ENCODE measurements around the gene DTX3L. TPM values are rescaled to one million over a fixed set of nuclear protein-coding genes. Genes with fewer than 3 reads are reported as not detected.
A peak's percentile ranks its signal among the peaks of the same experiment; 100 is the strongest.

The DTX3L gene
- total and polyA plus RNA-seq, 2 of the 13 experiments (the other 11 are each of a cell fraction or from before 2014, with no cell fraction given), result 2.5 to 10.9 TPM

DNA sequence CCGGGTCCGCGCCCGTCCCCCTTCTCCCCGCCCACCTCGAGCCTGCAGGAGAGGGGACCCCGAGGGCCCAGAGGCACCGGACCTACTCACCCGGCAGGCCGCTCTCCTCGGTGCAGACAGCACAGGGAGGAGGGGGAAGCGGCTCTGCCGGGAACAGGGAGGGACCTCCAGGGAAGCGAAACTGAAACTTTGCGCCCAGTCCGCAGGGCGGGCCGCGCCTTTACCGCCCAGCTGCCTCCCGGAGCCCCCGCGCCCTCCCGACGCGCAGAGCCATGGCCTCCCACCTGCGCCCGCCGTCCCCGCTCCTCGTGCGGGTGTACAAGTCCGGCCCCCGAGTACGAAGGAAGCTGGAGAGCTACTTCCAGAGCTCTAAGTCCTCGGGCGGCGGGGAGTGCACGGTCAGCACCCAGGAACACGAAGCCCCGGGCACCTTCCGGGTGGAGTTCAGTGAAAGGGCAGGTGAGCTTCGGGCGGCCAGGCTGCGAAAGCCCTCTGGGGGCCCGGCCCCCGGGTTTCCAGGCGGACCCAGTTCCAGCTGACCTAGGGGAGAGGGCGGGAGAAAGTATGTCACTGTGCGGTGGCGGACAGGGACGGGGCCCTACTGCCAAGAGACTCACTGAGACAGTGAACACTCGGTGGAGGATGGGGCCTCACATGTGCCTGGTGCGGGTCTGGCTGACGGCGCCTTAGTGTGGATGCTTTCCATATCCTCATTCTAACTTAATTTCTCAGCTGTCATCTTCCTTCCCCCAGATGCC lies at the start of gene DTX3L, which contains the start of gene PARP9 (continued):
- TF ChIP-seq ZBTB49 (CRISPR knock-in tag; IDR thresholded peaks at IDR 0.05; ENCODE audit: borderline replicate concordance), result no peak
- 0 out of 2 replicates have a peak, but pooled peaks have one; percentile 34 for TF ChIP-seq XBP1 (CRISPR knock-in tag; IDR thresholded peaks at IDR 0.05)
- TF ChIP-seq YEATS4 (CRISPR knock-in tag; IDR thresholded peaks at IDR 0.05; ENCODE audit: borderline replicate concordance), result peak; percentile 77
- no peak for TF ChIP-seq NR2F1 (CRISPR knock-in tag; IDR thresholded peaks at IDR 0.05)
- TF ChIP-seq, protein P1, sequence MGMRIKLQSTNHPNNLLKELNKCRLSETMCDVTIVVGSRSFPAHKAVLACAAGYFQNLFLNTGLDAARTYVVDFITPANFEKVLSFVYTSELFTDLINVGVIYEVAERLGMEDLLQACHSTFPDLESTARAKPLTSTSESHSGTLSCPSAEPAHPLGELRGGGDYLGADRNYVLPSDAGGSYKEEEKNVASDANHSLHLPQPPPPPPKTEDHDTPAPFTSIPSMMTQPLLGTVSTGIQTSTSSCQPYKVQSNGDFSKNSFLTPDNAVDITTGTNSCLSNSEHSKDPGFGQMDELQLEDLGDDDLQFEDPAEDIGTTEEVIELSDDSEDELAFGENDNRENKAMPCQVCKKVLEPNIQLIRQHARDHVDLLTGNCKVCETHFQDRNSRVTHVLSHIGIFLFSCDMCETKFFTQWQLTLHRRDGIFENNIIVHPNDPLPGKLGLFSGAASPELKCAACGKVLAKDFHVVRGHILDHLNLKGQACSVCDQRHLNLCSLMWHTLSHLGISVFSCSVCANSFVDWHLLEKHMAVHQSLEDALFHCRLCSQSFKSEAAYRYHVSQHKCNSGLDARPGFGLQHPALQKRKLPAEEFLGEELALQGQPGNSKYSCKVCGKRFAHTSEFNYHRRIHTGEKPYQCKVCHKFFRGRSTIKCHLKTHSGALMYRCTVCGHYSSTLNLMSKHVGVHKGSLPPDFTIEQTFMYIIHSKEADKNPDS (CRISPR knock-in tag; IDR thresholded peaks at IDR 0.05), result no peak
- TF ChIP-seq, protein P2, sequence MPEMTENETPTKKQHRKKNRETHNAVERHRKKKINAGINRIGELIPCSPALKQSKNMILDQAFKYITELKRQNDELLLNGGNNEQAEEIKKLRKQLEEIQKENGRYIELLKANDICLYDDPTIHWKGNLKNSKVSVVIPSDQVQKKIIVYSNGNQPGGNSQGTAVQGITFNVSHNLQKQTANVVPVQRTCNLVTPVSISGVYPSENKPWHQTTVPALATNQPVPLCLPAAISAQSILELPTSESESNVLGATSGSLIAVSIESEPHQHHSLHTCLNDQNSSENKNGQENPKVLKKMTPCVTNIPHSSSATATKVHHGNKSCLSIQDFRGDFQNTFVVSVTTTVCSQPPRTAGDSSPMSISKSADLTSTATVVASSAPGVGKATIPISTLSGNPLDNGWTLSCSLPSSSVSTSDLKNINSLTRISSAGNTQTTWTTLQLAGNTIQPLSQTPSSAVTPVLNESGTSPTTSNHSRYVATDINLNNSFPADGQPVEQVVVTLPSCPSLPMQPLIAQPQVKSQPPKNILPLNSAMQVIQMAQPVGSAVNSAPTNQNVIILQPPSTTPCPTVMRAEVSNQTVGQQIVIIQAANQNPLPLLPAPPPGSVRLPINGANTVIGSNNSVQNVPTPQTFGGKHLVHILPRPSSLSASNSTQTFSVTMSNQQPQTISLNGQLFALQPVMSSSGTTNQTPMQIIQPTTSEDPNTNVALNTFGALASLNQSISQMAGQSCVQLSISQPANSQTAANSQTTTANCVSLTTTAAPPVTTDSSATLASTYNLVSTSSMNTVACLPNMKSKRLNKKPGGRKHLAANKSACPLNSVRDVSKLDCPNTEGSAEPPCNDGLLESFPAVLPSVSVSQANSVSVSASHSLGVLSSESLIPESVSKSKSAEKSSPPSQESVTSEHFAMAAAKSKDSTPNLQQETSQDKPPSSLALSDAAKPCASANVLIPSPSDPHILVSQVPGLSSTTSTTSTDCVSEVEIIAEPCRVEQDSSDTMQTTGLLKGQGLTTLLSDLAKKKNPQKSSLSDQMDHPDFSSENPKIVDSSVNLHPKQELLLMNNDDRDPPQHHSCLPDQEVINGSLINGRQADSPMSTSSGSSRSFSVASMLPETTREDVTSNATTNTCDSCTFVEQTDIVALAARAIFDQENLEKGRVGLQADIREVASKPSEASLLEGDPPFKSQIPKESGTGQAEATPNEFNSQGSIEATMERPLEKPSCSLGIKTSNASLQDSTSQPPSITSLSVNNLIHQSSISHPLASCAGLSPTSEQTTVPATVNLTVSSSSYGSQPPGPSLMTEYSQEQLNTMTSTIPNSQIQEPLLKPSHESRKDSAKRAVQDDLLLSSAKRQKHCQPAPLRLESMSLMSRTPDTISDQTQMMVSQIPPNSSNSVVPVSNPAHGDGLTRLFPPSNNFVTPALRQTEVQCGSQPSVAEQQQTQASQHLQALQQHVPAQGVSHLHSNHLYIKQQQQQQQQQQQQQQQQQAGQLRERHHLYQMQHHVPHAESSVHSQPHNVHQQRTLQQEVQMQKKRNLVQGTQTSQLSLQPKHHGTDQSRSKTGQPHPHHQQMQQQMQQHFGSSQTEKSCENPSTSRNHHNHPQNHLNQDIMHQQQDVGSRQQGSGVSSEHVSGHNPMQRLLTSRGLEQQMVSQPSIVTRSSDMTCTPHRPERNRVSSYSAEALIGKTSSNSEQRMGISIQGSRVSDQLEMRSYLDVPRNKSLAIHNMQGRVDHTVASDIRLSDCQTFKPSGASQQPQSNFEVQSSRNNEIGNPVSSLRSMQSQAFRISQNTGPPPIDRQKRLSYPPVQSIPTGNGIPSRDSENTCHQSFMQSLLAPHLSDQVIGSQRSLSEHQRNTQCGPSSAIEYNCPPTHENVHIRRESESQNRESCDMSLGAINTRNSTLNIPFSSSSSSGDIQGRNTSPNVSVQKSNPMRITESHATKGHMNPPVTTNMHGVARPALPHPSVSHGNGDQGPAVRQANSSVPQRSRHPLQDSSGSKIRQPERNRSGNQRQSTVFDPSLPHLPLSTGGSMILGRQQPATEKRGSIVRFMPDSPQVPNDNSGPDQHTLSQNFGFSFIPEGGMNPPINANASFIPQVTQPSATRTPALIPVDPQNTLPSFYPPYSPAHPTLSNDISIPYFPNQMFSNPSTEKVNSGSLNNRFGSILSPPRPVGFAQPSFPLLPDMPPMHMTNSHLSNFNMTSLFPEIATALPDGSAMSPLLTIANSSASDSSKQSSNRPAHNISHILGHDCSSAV (CRISPR knock-in tag; IDR thresholded peaks at IDR 0.05; ENCODE audit: borderline replicate concordance), result no peak
- TF ChIP-seq ZNF446 (CRISPR knock-in tag; IDR thresholded peaks at IDR 0.05), result peak; percentile 73; the same call in 1 of the 2 replicates
- peak; percentile 94 for TF ChIP-seq ZNF704 (CRISPR knock-in tag; IDR thresholded peaks at IDR 0.05; ENCODE audit: borderline replicate concordance)
- peak; percentile 49; the same call in 1 of the 2 replicates for TF ChIP-seq KLF13 (CRISPR knock-in tag; IDR thresholded peaks at IDR 0.05)
- TF ChIP-seq NFKB2 (CRISPR knock-in tag; IDR thresholded peaks at IDR 0.05; ENCODE audit: borderline replicate concordance), result peak; percentile 90; the same call in 1 of the 2 replicates
- peak; percentile 38; the same call in 1 of the 2 replicates for TF ChIP-seq GMEB1 (CRISPR knock-in tag; IDR thresholded peaks at IDR 0.05; ENCODE audit: borderline replicate concordance)

Measured in HepG2 (cell line).